HepG2 (cell line): ENCODE measurements around the gene EPHA10. TPM values are rescaled to one million over a fixed set of nuclear protein-coding genes. Genes with fewer than 3 reads are reported as not detected.
A peak's percentile ranks its signal among the peaks of the same experiment; 100 is the strongest.

ENCODE experiments used
- ATF2 ChIP-seq: sonication (generic); formaldehyde crosslinking; IDR thresholded peaks from 2 replicates; pipeline ENCODE4 v1.4.0; 2020; ENCODE audit warnings: missing genetic modification reagents
- BORCS8-MEF2B ChIP-seq: sonication (generic); formaldehyde crosslinking; IDR thresholded peaks from 2 replicates; pipeline ENCODE4 v1.8.0; 2022; ENCODE audit warnings: mild to moderate bottlenecking, missing genetic modification reagents
- RERE ChIP-seq: IDR thresholded peaks from 2 replicates; pipeline ENCODE4 v1.6.1; 2016; ENCODE audit warnings: low read depth, missing genetic modification reagents, missing compliant biosample characterization
- ZFAT ChIP-seq: sonication (generic); formaldehyde crosslinking; conservative IDR thresholded peaks from 2 replicates; pipeline ENCODE4 v1.8.1; 2023; ENCODE audit warnings: missing genetic modification reagents, inconsistent platforms
- ZNF160 ChIP-seq: sonication (generic); formaldehyde crosslinking; IDR thresholded peaks from 2 replicates; pipeline ENCODE4 v1.8.0; 2022; ENCODE audit warnings: mild to moderate bottlenecking, inconsistent platforms, missing genetic modification reagents
- ZNF264 ChIP-seq: sonication (generic); formaldehyde crosslinking; IDR thresholded peaks from 2 replicates; pipeline ENCODE4 v1.4.0; 2020; ENCODE audit warnings: missing genetic modification reagents
- ZNF333 ChIP-seq: sonication (generic); formaldehyde crosslinking; IDR thresholded peaks from 2 replicates; pipeline ENCODE4 v1.4.0; 2020; ENCODE audit warnings: mild to moderate bottlenecking, missing genetic modification reagents, borderline replicate concordance
- ZSCAN25 ChIP-seq: sonication (generic); formaldehyde crosslinking; IDR thresholded peaks from 2 replicates; pipeline ENCODE4 v1.8.0; 2022; ENCODE audit warnings: mild to moderate bottlenecking, missing genetic modification reagents
- ZZZ3 ChIP-seq: sonication (generic); formaldehyde crosslinking; IDR thresholded peaks from 2 replicates; pipeline ENCODE4 v1.4.0; 2020; ENCODE audit warnings: missing genetic modification reagents, mild to moderate bottlenecking, borderline replicate concordance
- polyA plus RNA-seq, 8 experiments: library from polyadenylated mRNA; depleted of rRNA in 3 of 8; stranded (reverse) in 7 of 8; unstranded in 1 of 8; fragments of >200 nt; fragmentation: Illumina TruSeq in 4 of 8; extraction: Trizol in 4 of 8; gene quantifications; 2 replicates each; pipeline versions ENCODE4 v1.2.1 to v1.2.3, GENCODE V29; 2011 to 2016; ENCODE audit warnings: low read depth in 4 of 8, missing spikeins in 1 of 8, mixed read lengths in 1 of 8; ENCODE audit not compliant: insufficient read depth in 1 of 8
- total RNA-seq, 5 experiments: library from RNA; depleted of rRNA; stranded (reverse); fragments of >200 nt; fragmentation: Illumina TruSeq; extraction: Trizol; gene quantifications; 2 replicates each; pipeline ENCODE4 v1.2.3, GENCODE V29; 2016; ENCODE audit warnings: low read depth in 1 of 5
- TF ChIP-seq, protein P1 (sequence below): sonication (generic); formaldehyde crosslinking; IDR thresholded peaks from 2 replicates; pipeline ENCODE4 v1.9.0; 2021; ENCODE audit warnings: missing genetic modification reagents, borderline replicate concordance
- TF ChIP-seq, protein P2 (sequence below): sonication (generic); formaldehyde crosslinking; IDR thresholded peaks from 2 replicates; pipeline ENCODE4 v1.4.0; 2020; ENCODE audit warnings: missing genetic modification reagents
- TF ChIP-seq, protein P3 (sequence below): sonication (generic); formaldehyde crosslinking; IDR thresholded peaks from 2 replicates; pipeline ENCODE4 v1.9.0; 2021; ENCODE audit warnings: missing genetic modification reagents, mild to moderate bottlenecking, borderline replicate concordance

EPHA10 gene
- total and polyA plus RNA-seq, 2 of the 13 experiments (the other 11 are each of a cell fraction or from before 2014, with no cell fraction given), result 0.11 to 0.58 TPM

DNA sequence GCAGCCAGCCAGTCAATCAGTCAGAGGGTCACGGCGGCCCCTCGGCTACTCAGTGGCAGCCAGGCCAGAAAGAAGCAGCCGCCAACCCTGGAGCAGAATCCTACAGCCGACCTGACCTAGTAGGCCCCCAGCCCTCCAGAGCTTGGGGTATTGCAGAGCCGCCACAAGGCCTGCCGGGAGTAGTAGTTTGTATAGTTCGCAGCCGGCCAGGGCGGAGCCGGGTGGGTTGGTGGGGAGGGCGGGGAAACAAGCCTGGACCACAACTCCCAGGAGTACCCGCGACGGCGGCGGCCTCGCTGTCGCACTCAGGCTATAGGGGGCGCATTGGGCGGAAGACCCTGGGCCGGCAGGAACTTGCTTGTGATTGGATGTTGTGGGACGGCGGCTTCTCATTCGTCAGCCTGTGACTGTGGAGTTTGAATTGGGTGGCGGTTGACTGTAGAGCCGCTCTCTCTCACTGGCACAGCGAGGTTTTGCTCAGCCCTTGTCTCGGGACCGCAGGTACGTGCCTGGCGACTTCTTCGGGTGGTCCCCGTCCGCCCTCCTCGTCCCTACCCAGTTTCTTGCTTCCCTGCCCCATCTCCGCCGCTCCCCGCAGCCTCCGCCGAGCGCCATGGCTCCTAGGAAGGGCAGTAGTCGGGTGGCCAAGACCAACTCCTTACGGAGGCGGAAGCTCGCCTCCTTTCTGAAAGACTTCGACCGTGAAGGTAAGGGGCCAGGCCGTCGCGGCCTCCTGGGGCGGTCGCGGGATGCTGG is 72.7 kb downstream of the EPHA10 start, which contains the start of gene CDCA8 (continued):
- TF ChIP-seq ZZZ3 (no peak; the same call in 1 of the 2 replicates), ZNF264 (CRISPR knock-in tag) (0 out of 2 replicates have a peak, but pooled peaks have one; percentile 55), ZNF333 (CRISPR knock-in tag) (no peak), ZNF160 (CRISPR knock-in tag) (peak; percentile 67; the same call in 1 of the 2 replicates), ATF2 (CRISPR knock-in tag) (0 out of 2 replicates have a peak, but pooled peaks have one; percentile 16), ZSCAN25 (peak; percentile 7; the same call in 1 of the 2 replicates), ZFAT (no peak), BORCS8-MEF2B (CRISPR knock-in tag) (no peak), RERE (no peak)
- TF ChIP-seq, protein P1, sequence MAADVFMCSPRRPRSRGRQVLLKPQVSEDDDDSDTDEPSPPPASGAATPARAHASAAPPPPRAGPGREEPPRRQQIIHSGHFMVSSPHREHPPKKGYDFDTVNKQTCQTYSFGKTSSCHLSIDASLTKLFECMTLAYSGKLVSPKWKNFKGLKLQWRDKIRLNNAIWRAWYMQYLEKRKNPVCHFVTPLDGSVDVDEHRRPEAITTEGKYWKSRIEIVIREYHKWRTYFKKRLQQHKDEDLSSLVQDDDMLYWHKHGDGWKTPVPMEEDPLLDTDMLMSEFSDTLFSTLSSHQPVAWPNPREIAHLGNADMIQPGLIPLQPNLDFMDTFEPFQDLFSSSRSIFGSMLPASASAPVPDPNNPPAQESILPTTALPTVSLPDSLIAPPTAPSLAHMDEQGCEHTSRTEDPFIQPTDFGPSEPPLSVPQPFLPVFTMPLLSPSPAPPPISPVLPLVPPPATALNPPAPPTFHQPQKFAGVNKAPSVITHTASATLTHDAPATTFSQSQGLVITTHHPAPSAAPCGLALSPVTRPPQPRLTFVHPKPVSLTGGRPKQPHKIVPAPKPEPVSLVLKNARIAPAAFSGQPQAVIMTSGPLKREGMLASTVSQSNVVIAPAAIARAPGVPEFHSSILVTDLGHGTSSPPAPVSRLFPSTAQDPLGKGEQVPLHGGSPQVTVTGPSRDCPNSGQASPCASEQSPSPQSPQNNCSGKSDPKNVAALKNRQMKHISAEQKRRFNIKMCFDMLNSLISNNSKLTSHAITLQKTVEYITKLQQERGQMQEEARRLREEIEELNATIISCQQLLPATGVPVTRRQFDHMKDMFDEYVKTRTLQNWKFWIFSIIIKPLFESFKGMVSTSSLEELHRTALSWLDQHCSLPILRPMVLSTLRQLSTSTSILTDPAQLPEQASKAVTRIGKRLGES (CRISPR knock-in tag), result 0 out of 2 replicates have a peak, but pooled peaks have one; percentile 50
- TF ChIP-seq, protein P2, sequence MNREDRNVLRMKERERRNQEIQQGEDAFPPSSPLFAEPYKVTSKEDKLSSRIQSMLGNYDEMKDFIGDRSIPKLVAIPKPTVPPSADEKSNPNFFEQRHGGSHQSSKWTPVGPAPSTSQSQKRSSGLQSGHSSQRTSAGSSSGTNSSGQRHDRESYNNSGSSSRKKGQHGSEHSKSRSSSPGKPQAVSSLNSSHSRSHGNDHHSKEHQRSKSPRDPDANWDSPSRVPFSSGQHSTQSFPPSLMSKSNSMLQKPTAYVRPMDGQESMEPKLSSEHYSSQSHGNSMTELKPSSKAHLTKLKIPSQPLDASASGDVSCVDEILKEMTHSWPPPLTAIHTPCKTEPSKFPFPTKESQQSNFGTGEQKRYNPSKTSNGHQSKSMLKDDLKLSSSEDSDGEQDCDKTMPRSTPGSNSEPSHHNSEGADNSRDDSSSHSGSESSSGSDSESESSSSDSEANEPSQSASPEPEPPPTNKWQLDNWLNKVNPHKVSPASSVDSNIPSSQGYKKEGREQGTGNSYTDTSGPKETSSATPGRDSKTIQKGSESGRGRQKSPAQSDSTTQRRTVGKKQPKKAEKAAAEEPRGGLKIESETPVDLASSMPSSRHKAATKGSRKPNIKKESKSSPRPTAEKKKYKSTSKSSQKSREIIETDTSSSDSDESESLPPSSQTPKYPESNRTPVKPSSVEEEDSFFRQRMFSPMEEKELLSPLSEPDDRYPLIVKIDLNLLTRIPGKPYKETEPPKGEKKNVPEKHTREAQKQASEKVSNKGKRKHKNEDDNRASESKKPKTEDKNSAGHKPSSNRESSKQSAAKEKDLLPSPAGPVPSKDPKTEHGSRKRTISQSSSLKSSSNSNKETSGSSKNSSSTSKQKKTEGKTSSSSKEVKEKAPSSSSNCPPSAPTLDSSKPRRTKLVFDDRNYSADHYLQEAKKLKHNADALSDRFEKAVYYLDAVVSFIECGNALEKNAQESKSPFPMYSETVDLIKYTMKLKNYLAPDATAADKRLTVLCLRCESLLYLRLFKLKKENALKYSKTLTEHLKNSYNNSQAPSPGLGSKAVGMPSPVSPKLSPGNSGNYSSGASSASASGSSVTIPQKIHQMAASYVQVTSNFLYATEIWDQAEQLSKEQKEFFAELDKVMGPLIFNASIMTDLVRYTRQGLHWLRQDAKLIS (CRISPR knock-in tag), result no peak
- TF ChIP-seq, protein P3, sequence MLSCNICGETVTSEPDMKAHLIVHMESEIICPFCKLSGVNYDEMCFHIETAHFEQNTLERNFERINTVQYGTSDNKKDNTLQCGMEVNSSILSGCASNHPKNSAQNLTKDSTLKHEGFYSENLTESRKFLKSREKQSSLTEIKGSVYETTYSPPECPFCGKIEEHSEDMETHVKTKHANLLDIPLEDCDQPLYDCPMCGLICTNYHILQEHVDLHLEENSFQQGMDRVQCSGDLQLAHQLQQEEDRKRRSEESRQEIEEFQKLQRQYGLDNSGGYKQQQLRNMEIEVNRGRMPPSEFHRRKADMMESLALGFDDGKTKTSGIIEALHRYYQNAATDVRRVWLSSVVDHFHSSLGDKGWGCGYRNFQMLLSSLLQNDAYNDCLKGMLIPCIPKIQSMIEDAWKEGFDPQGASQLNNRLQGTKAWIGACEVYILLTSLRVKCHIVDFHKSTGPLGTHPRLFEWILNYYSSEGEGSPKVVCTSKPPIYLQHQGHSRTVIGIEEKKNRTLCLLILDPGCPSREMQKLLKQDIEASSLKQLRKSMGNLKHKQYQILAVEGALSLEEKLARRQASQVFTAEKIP (CRISPR knock-in tag), result no peak
